IPS-11a (cell line): ENCODE data around the gene GORASP2.

ENCODE experiments used
- H3K4me3 ChIP-seq: one replicate; pipeline ENCODE4 v1.5.1; 2013; ENCODE audit warnings: low read depth, low read length, control low read depth

Gene GORASP2

GRCh38 chr2:170922634-170923494 lies 6.2 kb upstream of the GORASP2 start:
- H3K4me3 ChIP-seq, result no peak overlapping the region

- H3K4me3 ChIP-seq, result no peak overlapping the region
Observed at GRCh38 chr2:170923799-170924198, 5.3 kb upstream of the GORASP2 start.

- no peak overlapping the region for H3K4me3 ChIP-seq
Observed at GRCh38 chr2:170924969-170925368, 4.1 kb upstream of the GORASP2 start.

GRCh38 chr2:170925923-170926322 lies 3.1 kb upstream of the GORASP2 start:
- H3K4me3 ChIP-seq, result no peak overlapping the region

GRCh38 chr2:170926743-170927297 lies 2.2 kb upstream of the GORASP2 start:
- H3K4me3 ChIP-seq, result no peak overlapping the region

- peak overlapping the region; percentile 18 for H3K4me3 ChIP-seq
Observed at GRCh38 chr2:170928036-170928823, 823 bp upstream of the GORASP2 start.

DNA sequence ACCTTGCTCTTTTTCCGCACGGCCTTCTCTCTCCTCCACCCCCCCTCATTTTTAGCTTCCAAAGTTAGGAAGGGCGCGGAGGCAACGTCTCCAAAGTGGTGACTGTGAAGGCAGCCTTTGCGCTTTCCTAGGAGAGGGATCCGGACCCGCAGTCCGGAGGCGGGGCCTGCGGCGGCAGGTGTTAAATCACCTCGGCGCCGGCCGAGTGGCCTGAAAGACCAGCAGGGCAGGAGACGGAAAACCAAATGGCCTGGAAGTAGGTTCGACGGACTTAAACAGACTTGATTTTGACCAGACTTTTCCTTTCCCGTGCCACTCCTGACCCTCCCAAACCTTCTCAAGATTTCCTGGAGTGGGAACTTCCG lies 615 bp downstream of the GORASP2 start:
- peak overlapping the region; percentile 77 for H3K4me3 ChIP-seq

GRCh38 chr2:170930131-170930990 lies 1.3 kb downstream of the GORASP2 start:
- peak overlapping the region; percentile 77 for H3K4me3 ChIP-seq

DNA sequence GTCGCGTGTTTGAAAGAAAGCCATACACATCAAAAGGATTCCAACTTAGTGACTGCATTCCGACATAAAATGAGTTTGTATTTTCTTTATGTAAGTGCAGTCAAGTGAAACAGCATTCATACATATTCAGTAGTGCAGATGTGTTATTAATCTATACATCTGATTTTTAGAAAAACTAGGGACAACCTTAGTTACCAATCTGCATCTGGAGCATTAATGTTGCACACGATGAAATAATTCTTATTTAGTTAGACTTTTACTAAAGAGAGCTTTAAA lies 1.9 kb downstream of the GORASP2 start:
- H3K4me3 ChIP-seq, result no peak overlapping the region

DNA sequence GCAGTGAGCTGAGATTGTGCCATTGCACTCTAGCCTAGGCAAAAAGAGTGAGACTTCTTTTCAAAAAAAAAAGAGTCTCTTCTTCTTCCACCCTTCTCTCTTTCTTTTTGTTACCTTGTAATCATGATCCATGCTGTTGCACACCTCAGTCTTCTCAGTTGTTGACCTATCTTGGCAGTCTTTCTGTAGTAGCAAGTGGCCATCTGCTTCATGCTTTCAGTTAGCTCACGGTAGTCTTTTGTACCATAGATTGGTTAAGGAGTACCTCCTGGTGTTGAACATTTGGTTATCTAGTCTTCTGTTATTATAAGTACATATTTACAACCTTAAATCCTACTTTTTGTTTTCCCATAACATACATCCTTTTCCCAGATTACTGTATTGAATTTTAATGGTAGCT lies 3.1 kb downstream of the GORASP2 start:
- no peak overlapping the region for H3K4me3 ChIP-seq

DNA sequence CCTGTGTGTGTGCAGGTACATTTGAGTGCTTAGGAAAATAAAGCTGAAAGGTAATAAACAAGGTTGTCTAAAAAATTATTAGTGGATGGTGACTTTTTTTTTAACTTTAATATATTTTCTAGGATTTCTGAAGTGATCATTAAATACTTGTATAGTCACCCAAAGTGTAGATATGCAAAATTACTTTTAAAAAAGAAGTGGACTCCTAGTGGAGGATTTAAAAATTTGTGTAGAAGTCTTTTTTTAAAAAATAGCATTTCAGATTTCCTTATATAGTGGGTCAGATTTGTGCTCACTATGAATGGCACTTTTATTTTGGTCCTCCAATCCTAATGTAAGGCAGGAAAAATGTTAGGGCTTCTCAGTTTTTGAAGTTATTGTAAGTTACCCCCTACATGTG lies 3.9 kb downstream of the GORASP2 start:
- H3K4me3 ChIP-seq, result no peak overlapping the region

DNA sequence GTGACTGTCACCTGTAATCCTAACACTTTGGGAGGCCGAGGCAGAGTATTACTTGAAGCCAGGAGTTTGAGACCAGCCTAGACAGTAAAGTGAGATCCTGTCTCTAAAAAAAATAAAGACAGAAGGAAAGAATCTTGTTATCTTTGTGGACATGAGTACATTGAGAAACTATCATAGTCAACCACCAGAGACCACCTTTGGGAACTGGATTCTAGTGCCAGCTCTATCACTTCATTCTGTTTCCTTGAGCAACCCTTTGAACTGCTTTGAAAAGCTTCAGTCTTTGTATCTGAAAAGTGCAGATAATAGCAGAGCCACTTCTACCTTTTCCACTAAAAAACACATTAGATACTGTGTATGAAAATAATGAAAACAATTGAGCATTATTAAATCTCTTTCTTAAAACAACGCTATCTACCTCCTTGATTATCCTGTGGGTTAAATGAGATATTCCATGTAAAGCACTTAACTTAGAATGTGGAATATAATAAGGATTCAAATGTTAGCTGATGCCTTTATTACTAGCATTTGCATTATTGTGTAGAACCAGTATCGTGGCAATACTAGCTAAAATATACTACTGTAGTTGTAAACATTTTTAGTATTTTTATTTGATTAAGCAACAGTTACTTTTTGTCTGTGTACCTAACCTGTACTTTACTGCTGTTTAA lies 8.8 kb downstream of the GORASP2 start:
- H3K4me3 ChIP-seq, result no peak overlapping the region

GRCh38 chr2:170940066-170940465 lies 11.0 kb downstream of the GORASP2 start:
- no peak overlapping the region for H3K4me3 ChIP-seq

DNA sequence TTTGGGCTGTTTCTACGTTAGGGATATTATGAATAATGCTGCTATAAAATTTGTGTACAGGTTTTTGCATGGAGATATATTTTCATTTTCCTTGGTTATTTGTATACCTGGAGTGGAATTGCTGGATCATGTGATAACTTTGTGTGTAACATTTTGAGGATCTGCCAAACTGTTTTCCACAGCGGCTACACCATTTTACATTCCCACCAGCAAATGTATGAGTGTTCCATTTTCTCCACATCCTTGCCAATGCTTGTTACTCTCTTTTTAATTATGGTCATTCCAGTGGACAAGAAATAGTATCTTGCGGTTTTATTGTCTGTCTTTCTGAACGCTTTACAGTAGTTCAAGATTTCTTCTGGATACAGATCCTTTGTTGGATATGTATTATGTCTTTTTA lies 13.6 kb downstream of the GORASP2 start:
- no peak overlapping the region for H3K4me3 ChIP-seq

- H3K4me3 ChIP-seq, result no peak overlapping the region
Observed at GRCh38 chr2:170943041-170943440, 14.0 kb downstream of the GORASP2 start.

- no peak overlapping the region for H3K4me3 ChIP-seq
Observed at GRCh38 chr2:170943596-170943995, 14.5 kb downstream of the GORASP2 start.

- no peak overlapping the region for H3K4me3 ChIP-seq
Observed at GRCh38 chr2:170944545-170944944, 15.5 kb downstream of the GORASP2 start.

DNA sequence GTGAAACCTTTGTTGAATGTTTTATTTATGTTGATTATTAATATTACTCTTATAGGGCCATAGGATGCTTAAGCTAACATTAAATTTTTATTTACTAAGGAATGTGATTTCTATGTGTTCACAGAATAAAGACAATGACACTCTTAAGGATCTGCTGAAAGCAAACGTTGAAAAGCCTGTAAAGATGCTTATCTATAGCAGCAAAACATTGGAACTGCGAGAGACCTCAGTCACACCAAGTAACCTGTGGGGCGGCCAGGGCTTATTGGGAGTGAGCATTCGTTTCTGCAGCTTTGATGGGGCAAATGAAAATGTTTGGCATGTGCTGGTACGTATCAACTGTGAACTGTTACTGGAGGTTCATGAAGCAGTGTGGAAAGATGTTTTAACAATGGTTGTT lies 20.4 kb downstream of the GORASP2 start:
- no peak overlapping the region for H3K4me3 ChIP-seq

- H3K4me3 ChIP-seq, result no peak overlapping the region
Observed at GRCh38 chr2:170950221-170950761, 21.2 kb downstream of the GORASP2 start.

DNA sequence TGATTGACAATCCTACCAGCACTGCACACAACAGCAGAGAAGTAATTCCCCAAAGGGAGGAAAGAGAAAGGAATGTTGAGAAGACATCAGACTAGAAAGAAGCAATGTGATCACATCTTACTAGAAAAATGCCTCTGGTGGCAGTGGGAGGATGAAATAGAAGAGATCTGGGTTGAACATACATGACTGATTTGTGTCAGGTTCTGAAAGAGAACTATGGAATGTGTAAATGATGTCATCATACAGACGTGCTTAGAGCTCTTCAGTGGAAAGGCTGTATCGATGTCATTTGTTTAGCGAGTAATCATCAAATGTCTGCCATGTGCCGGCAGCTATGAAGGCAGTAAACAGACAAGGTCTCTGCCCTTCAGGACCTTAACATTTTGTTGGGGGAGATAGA lies 24.9 kb downstream of the GORASP2 start:
- no peak overlapping the region for H3K4me3 ChIP-seq
